HepG2 (cell line): ENCODE results near the gene TBC1D24. TPM values are rescaled to one million over a fixed set of nuclear protein-coding genes. Genes with fewer than 3 reads are reported as not detected.
A peak's percentile ranks its signal among the peaks of the same experiment; 100 is the strongest.
"Not testable (repeated sequence)": the region's sequence is repeated elsewhere in the genome, so short reads cannot be mapped to it uniquely, and the experiment has no call there.

ENCODE experiments used
- ATAC-seq: fragments of 200-7000 bp; cut with Tn5 transposase; 3 replicates; pipeline ENCODE4 v1.9.1; 2020; ENCODE audit warnings: mild to moderate bottlenecking, moderate library complexity
- BruUV-seq: library from RNA; stranded (reverse); fragments of 400-500 nt; replicated peaks from 2 replicates; lab custom pipeline; 2021; lab: Mats Ljungman, UMichigan
- CTCF ChIA-PET: fragments of 300-600 bp; formaldehyde crosslinking; extraction: SDS; loops from one replicate; lab custom pipeline; 2021; ENCODE audit warnings: low total read pairs, inconsistent platforms, low intra/inter-chr PET ratio; lab: Yijun Ruan, JAX
- POLR2A ChIA-PET: fragments of 350-600 bp; sonication (Branson Sonifier 250); formaldehyde crosslinking; loops from one replicate; lab custom pipeline; 2020; ENCODE audit warnings: antibody characterized with exemption, inconsistent platforms; lab: Yijun Ruan, JAX
- DNase-seq: peaks from one replicate; pipeline ENCODE4 v3.0.0-alpha.2; 2015; ENCODE audit warnings: low spot score
- FAIRE-seq: peaks from 3 replicates; lab custom pipeline; 2011; peaks lifted over from hg19 to GRCh38; lab: Jason Lieb, UNC
- H2AFZ ChIP-seq: one replicate; pipeline ENCODE4 v1.6.1; 2011; ENCODE audit warnings: low read length, inconsistent platforms
- H3K27ac ChIP-seq: fragments of 300-600 bp; 3 replicates; pipeline ENCODE4 v1.8.0; 2011; ENCODE audit warnings: mixed run types, mild to moderate bottlenecking, mixed read lengths, low read length, inconsistent platforms; ENCODE audit not compliant: insufficient read depth; ENCODE audit errors: extremely low read length
- H3K27me3 ChIP-seq, 2 experiments: fragments of 200-600 bp in 1 of 2; 2 replicates in 1 of 2; 3 replicates in 1 of 2; pipeline versions ENCODE4 v1.6.0 to v1.8.0; 2011; ENCODE audit warnings: low read length in 2 of 2, mild to moderate bottlenecking in 2 of 2, moderate library complexity in 2 of 2, inconsistent platforms in 1 of 2; ENCODE audit not compliant: insufficient read depth in 2 of 2, control insufficient read depth in 1 of 2
- H3K36me3 ChIP-seq, 2 experiments: fragments of 200-600 bp in 1 of 2; replicated peaks in 1 of 2; 2 replicates in 1 of 2; 3 replicates in 1 of 2; pipeline versions ENCODE4 v1.5.1 to v1.8.0; 2011; ENCODE audit warnings: low read length in 2 of 2, inconsistent platforms in 1 of 2; ENCODE audit not compliant: insufficient read depth in 2 of 2, control insufficient read depth in 1 of 2
- H3K4me1 ChIP-seq: 2 replicates; pipeline ENCODE4 v1.5.1; 2012; ENCODE audit warnings: low read length, inconsistent platforms; ENCODE audit not compliant: insufficient read depth
- H3K4me2 ChIP-seq: 2 replicates; pipeline ENCODE4 v1.6.0; 2011; ENCODE audit warnings: low read depth, low read length, inconsistent platforms
- H3K4me3 ChIP-seq, 3 experiments: fragments of 200-600 bp in 1 of 3; sonication (generic), shearing (Covaris generic) in 1 of 3; replicated peaks in 1 of 3; 2 replicates each; pipeline ENCODE4 v1.5.1; 2011 to 2016; ENCODE audit warnings: low read length in 3 of 3, inconsistent platforms in 2 of 3, low read depth in 2 of 3, mild to moderate bottlenecking in 2 of 3, control low read depth in 1 of 3, mixed read lengths in 1 of 3; ENCODE audit not compliant: insufficient read depth in 1 of 3
- H3K79me2 ChIP-seq: one replicate; pipeline ENCODE4 v1.6.1; 2011; ENCODE audit warnings: low read length, inconsistent platforms; ENCODE audit not compliant: insufficient read depth
- H3K9ac ChIP-seq: 2 replicates; pipeline ENCODE4 v1.6.0; 2011; ENCODE audit warnings: mild to moderate bottlenecking, low read depth, low read length, inconsistent platforms; ENCODE audit not compliant: insufficient read depth
- H3K9me3 ChIP-seq: 2 replicates; pipeline ENCODE4 v1.5.1; 2012; ENCODE audit warnings: mild to moderate bottlenecking, low read length
- H4K20me1 ChIP-seq: 2 replicates; pipeline ENCODE4 v1.6.0; 2011; ENCODE audit warnings: inconsistent platforms, mild to moderate bottlenecking, low read length, moderate library complexity; ENCODE audit not compliant: insufficient read depth
- ARID4A ChIP-seq: sonication (generic); formaldehyde crosslinking; IDR thresholded peaks from 2 replicates; pipeline ENCODE4 v1.5.0; 2020; ENCODE audit warnings: mild to moderate bottlenecking, missing genetic modification reagents, borderline replicate concordance
- ATF2 ChIP-seq: sonication (generic); formaldehyde crosslinking; IDR thresholded peaks from 2 replicates; pipeline ENCODE4 v1.4.0; 2020; ENCODE audit warnings: missing genetic modification reagents
- CEBPB ChIP-seq: IDR thresholded peaks from 2 replicates; pipeline ENCODE4 v1.6.1; 2011; ENCODE audit warnings: low read depth, low read length, improper control_type of control experiment, borderline replicate concordance
- CREB1 ChIP-seq, 2 experiments: fragments of 450-650 bp in 1 of 2; IDR thresholded peaks; 2 replicates each; pipeline ENCODE4 v1.6.1; 2016 to 2017; ENCODE audit warnings: control low read depth in 1 of 2, mild to moderate bottlenecking in 1 of 2, missing compliant biosample characterization in 1 of 2, missing genetic modification characterization in 1 of 2
- GATAD2A ChIP-seq: IDR thresholded peaks from 2 replicates; pipeline ENCODE4 v1.6.1; 2016
- HDAC2 ChIP-seq: sonication (generic); formaldehyde crosslinking; IDR thresholded peaks from 2 replicates; pipeline ENCODE4 v1.4.0; 2020; ENCODE audit warnings: missing genetic modification reagents
- HOXA3 ChIP-seq: sonication (generic); formaldehyde crosslinking; IDR thresholded peaks from 2 replicates; pipeline ENCODE4 v1.5.0; 2020; ENCODE audit warnings: missing genetic modification reagents
- SAP130 ChIP-seq: IDR thresholded peaks from 2 replicates; pipeline ENCODE4 v1.6.1; 2016; ENCODE audit warnings: low read depth
- TGIF2 ChIP-seq: IDR thresholded peaks from 2 replicates; pipeline ENCODE4 v1.6.1; 2016; ENCODE audit warnings: control low read depth, missing compliant biosample characterization
- ZBTB33 ChIP-seq: sonication (generic); formaldehyde crosslinking; IDR thresholded peaks from 2 replicates; pipeline ENCODE4 v1.4.0; 2020; ENCODE audit warnings: missing genetic modification reagents
- ZNF362 ChIP-seq: sonication (generic); formaldehyde crosslinking; IDR thresholded peaks from 2 replicates; pipeline ENCODE4 v1.4.0; 2020; ENCODE audit warnings: missing genetic modification reagents, mild to moderate bottlenecking, borderline replicate concordance
- ZNF770 ChIP-seq: sonication (generic); formaldehyde crosslinking; IDR thresholded peaks from 2 replicates; pipeline ENCODE4 v1.5.0; 2020; ENCODE audit warnings: mild to moderate bottlenecking, missing genetic modification reagents
- WGBS: methylation state at CpG from one replicate; pipeline ENCODE4 v1.1.6; 2017; ENCODE audit warnings: low lambda C conversion rate; 5-methylcytosine and 5-hydroxymethylcytosine counted together
- in situ Hi-C: cut with HindIII; loops from 2 replicates; pipeline ENCODE4 v1.10.0; 2017; ENCODE audit warnings: low pct_unique_long_range_greater_than_20kb; ENCODE audit not compliant: extremely low pct_ligation_motif_present
- intact Hi-C: fragments of 100-400 bp; cut with micrococcal nuclease; formaldehyde crosslinking; loops from one replicate; pipeline ENCODE4 v1.10.0; 2022; ENCODE audit not compliant: unreplicated experiment
- polyA plus RNA-seq, 8 experiments: library from polyadenylated mRNA; depleted of rRNA in 3 of 8; stranded (reverse) in 7 of 8; unstranded in 1 of 8; fragments of >200 nt; fragmentation: Illumina TruSeq in 4 of 8; extraction: Trizol in 4 of 8; gene quantifications; 2 replicates each; pipeline versions ENCODE4 v1.2.1 to v1.2.3, GENCODE V29; 2011 to 2016; ENCODE audit warnings: low read depth in 4 of 8, missing spikeins in 1 of 8, mixed read lengths in 1 of 8; ENCODE audit not compliant: insufficient read depth in 1 of 8
- total RNA-seq, 5 experiments: library from RNA; depleted of rRNA; stranded (reverse); fragments of >200 nt; fragmentation: Illumina TruSeq; extraction: Trizol; gene quantifications; 2 replicates each; pipeline ENCODE4 v1.2.3, GENCODE V29; 2016; ENCODE audit warnings: low read depth in 1 of 5

The TBC1D24 gene
- total and polyA plus RNA-seq, 2 of the 13 experiments (the other 11 are each of a cell fraction or from before 2014, with no cell fraction given): 7.7 to 13.7 TPM

GRCh38 chr16:2551420-2551889 lies 76.5 kb downstream of the TBC1D24 start:
- H3K9me3 ChIP-seq, H2AFZ ChIP-seq, H3K36me3 ChIP-seq, H3K27me3 ChIP-seq, CTCF ChIA-PET, in situ Hi-C loops, intact Hi-C loops, H3K4me1 ChIP-seq, BruUV-seq, H3K79me2 ChIP-seq, FAIRE-seq, H4K20me1 ChIP-seq: not testable (repeated sequence)
- peak overlapping the region; percentile 92 for H3K4me2 ChIP-seq
- ATAC-seq (peak; percentile 60), DNase-seq (peak; percentile 52)
- POLR2A ChIA-PET: interaction anchor here (0.7 to 1.2 kb wide), 5 partner anchors 11 to 454 kb away, joined by 3 to 5 read pairs (median 4); partner anchors contain the start of gene PDPK1
- peak overlapping the region; percentile 54 for H3K9ac ChIP-seq
- WGBS: 5% methylated on average over 11 of the region's 17 CpGs
- peak overlapping the region; percentile 58 to 80 (median 59) for H3K4me3 ChIP-seq
- peak overlapping the region; percentile 57 for H3K27ac ChIP-seq
- peak; percentile 43; the same call in 1 of the 2 replicates for TF ChIP-seq CREB1 (IDR thresholded peaks at IDR 0.05)
- 0 out of 2 replicates have a peak, but pooled peaks have one; percentile 38 for TF ChIP-seq CREB1 (CRISPR knock-in tag; IDR thresholded peaks at IDR 0.05)
- TF ChIP-seq ZNF770 (CRISPR knock-in tag): peak; percentile 99
- peak; percentile 59 for TF ChIP-seq SAP130 (CRISPR knock-in tag)
- TF ChIP-seq CEBPB: peak; percentile 84
- 0 out of 2 replicates have a peak, but pooled peaks have one; percentile 41 for TF ChIP-seq TGIF2 (CRISPR knock-in tag)
- TF ChIP-seq ARID4A (CRISPR knock-in tag): peak; percentile 21; the same call in 1 of the 2 replicates
- TF ChIP-seq ZNF362 (CRISPR knock-in tag): peak; percentile 97
- peak; percentile 82; the same call in 1 of the 2 replicates for TF ChIP-seq ATF2
- TF ChIP-seq ZBTB33 (CRISPR knock-in tag): 0 out of 2 replicates have a peak, but pooled peaks have one; percentile 8
- peak; percentile 33; the same call in 1 of the 2 replicates for TF ChIP-seq GATAD2A (CRISPR knock-in tag)
- peak; percentile 63; the same call in 1 of the 2 replicates for TF ChIP-seq HOXA3
- TF ChIP-seq HDAC2 (CRISPR knock-in tag): peak; percentile 33; the same call in 1 of the 2 replicates
